IPS-11a (cell line): ENCODE measurements around the gene GRM3.

Experiments
- H3K4me3 ChIP-seq: one replicate; pipeline ENCODE4 v1.5.1; 2013; ENCODE audit warnings: low read depth, low read length, control low read depth

The GRM3 gene

DNA sequence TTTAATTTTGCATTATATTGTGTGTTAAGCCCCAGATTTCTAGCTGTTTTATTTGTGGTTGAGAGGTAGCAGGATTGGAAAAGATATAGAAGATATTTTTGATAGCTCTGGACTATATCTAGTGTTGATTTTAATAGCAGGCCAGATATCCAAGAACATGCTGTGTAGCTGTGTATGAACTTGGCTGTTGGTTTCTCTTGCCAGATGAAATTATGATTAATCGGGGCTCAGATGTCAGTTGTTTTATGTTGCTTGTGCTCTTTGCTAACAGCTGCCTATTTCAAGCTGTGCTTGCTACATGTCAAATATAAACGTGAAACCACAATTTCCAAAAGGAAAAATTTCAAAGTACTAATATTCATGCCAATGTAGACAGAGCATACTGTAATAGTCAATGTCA is 141.1 kb downstream of the GRM3 start:
- no peak overlapping the region for H3K4me3 ChIP-seq

DNA sequence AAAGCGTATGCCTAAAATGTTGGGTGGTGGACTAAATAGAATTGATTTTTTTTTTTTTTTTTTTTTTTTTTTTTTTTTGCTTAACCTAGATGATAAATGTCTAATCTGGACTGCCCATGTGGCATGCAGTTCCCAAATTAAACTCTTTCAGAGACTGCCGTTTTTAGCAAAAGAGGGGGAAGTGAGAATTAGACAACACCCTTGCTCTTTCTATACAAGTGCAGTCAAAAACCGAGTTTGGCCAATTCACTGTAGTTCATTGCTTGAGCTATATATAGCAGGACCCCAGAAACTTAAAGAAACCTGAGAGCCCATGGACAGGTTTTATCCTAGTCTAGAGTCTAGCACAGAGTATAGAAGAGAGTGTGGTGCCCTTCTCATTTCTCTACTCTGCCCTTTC is 141.9 kb downstream of the GRM3 start:
- H3K4me3 ChIP-seq, result no peak overlapping the region

DNA sequence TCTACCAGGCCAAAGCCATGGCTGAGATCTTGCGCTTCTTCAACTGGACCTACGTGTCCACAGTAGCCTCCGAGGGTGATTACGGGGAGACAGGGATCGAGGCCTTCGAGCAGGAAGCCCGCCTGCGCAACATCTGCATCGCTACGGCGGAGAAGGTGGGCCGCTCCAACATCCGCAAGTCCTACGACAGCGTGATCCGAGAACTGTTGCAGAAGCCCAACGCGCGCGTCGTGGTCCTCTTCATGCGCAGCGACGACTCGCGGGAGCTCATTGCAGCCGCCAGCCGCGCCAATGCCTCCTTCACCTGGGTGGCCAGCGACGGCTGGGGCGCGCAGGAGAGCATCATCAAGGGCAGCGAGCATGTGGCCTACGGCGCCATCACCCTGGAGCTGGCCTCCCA is 142.7 kb downstream of the GRM3 start:
- no peak overlapping the region for H3K4me3 ChIP-seq

DNA sequence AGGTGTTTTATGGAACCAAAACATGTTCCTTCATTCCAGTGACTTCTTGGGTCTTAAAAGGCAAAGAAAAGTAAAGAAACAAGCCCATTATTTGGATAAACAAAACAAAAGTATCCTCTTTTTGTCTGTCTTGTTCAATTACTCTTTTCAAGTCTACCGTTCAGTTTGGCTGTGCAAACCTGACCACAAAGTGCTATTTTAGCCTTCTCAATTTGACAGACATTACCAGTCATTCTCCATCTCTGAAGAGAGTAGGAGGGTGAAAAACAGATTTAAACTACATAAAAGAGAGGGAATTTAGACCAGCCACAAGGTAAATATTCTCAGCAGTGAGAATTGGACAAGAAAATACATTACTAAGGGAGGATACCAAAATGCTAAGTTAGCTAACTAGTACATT is 145.2 kb downstream of the GRM3 start:
- H3K4me3 ChIP-seq, result no peak overlapping the region

DNA sequence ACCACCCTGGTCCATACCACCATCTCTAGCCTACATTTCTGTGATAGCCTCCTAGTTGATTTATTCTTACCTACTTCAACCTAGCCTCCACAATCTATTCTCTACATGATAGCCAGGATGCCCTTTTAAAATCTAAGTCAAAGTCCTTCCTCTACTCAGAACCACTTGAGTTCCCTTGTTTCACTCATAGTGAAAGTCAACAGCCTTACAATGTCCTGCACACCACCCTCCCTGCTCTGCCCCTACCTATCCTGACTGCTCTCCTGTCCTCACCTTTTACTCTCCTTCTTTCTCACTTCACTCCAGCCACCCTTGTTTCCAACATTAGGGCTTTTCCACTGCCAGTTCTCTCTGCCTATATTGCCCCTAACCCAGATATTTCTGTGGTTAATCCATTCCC is 146.7 kb downstream of the GRM3 start:
- no peak overlapping the region for H3K4me3 ChIP-seq

DNA sequence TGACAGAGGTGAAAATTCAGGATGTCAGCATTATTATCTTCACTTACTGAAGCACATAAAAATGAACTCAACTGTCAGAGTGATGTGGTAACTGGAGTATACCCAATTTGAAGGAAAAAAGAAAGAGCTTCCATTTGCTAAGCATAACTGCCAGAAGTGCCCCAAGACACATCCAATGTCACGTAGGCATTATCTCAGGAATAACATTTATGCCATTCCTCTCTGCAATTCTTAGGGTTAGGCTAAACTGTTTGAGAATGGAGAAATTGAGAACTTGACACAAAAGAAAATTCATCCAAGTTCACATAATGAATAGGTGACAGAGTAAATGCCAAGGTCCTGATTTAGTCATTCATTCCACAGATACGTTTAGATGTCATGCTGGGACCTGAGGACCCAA is 148.6 kb downstream of the GRM3 start:
- H3K4me3 ChIP-seq, result no peak overlapping the region

DNA sequence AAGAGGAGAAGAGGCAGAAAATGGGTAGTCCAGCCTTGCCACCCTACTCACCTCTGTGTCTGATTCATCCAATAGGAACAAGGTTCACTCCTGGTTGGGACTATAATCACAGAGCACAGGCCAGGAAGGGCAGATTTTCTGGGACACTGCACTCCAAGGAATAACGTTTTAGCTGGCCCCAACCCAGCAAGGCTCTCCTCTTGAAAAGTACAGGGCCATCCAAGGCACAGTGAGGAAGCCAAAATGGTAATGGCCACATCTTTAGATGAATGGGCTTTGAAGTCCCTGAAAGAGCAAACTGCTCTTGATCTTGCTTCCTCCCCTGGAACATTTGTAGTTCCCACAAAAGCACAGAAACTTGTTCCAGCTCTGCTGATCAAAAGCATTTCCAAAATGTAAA is 149.4 kb downstream of the GRM3 start:
- no peak overlapping the region for H3K4me3 ChIP-seq

DNA sequence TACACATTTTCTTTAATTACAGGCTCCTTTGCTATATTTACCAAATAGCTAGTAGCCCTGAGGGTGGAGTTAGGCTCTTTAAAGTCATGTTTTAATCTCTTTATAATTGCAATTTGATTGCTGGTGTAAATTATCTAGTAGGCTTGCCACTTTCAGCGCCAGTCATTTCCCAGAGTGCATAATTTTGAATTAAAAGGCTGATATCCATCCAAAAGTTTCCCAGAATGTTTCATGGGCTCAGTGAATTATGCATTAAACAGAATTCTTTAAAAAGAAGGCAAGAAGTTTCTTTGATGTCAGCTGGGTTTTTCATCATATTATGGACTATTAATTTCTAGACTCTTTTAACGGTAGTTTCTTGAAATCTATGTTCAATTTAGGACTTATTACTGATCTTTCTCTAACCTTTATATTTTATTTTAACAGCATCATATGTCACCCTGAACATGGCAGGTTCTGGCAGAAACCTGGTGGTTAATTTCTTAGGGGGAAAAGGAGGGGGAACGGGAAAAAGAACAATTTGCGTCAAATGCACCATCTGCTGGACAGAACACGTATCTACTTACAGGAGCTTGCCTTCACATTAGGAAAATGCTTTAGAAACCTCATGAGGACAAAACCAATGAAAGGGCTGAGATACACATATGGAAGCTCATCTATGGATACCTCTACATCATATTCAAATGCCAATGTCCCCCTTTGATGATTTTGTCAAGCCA is 171.1 kb downstream of the GRM3 start:
- H3K4me3 ChIP-seq, result no peak overlapping the region

DNA sequence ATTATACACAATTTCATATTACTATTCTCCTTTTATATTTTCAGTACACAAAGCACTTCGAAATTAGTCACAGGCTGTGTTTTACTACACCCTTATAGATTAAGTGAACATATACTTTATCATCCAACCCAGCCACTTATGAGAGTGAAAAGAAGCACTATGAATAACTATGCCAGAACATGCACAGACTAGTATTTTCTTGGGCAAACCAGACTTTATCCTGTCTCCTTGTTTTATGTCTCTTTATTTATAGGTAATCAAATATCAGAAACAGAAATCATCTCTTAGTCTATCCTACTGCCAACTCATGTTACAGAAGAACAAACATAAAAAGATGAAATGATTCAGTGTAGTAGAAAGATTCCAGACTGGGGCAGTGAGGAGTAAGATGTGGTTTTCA is 171.8 kb downstream of the GRM3 start:
- no peak overlapping the region for H3K4me3 ChIP-seq

DNA sequence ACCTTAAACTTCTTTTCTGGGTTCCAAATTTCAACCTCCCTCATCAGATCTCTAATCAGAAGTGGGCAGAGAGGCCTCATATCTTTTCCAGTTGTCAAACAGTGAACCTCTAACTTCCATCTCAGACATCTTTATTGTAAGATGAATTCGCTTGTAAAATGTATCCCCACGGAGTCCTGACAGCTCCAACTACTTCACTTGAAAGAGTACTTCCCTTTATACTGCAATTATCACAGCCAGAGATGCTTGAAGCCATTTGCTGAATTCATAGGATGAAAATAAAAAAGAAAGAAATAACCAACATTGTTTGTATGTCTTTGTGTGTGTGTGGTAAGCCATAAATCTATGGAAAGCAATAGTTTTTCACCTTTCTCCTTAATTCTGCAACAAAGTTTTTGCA is 175.2 kb downstream of the GRM3 start:
- no peak overlapping the region for H3K4me3 ChIP-seq

DNA sequence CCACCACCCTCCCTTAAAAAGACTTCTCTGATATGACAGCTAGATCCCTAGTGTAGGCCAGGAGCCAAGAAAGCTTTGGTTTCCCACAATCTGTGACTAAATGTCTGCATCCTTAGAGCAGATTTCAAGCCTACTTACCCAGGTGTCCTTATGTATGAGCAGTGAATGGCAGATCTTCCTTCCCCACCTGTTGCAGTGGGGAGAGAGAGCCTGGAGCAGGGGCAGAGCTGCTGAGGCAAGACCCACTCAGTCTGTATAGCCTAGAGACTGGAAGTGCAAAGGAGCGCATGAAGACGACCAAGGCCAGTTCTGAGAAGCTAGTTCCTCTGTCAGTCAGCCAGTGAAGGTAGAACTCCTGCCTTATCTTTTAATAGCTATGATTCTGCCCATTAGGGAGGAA is 180.1 kb downstream of the GRM3 start:
- H3K4me3 ChIP-seq, result no peak overlapping the region

DNA sequence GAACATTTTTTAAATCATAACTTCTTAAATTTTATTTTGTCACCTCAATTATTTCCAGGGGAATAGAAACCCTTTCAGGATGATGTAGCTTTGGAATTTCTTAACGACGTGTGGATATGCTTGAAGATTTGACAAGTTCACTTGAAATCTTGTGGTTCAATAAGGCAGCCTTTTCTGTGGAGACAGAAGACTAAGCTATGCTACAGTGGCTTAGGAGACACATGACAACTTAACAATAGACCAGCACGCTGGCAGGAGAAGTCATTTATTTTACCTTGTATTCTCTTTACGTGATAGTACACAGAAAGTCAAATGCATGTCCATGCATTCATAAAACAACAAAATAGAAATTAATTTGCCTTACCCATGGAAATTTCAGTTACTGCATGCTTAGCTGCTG is 181.6 kb downstream of the GRM3 start:
- no peak overlapping the region for H3K4me3 ChIP-seq

DNA sequence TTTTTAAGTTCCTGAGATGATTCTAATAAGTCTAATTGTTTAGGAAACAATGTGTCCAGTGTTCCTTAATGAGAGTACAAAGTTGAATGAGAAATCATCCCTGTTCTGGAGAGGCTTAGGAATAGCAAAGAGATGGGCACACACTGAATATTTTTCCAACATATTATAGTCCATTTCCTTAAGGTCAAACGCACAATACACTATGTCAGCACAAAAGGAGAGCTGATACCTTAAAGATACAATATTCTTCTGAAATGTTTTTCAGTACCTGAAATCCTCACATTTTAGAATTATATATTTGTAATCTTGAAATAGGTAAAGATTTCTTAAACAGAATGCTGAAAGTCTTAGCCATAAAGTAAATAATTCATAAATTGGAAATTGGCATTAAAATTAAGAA is 183.2 kb downstream of the GRM3 start:
- no peak overlapping the region for H3K4me3 ChIP-seq

DNA sequence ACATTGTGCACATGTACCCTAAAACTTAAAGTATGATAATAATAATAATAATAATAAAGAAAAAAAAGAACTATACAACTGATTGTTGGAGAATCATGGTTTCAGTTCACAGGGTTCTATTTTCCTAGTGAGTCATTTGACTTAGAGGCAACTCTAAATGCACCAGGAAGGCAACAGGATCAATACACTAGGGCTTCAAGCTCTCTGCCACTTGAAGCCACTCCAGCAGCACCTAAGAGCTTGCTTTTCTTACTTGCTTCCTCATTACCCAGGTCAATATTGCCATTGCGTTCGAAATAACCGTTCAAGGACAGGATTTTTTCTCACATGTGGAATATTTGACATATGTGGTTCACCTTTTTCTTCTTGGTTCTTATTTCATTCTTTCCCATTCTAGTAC is 189.7 kb downstream of the GRM3 start:
- H3K4me3 ChIP-seq, result no peak overlapping the region

DNA sequence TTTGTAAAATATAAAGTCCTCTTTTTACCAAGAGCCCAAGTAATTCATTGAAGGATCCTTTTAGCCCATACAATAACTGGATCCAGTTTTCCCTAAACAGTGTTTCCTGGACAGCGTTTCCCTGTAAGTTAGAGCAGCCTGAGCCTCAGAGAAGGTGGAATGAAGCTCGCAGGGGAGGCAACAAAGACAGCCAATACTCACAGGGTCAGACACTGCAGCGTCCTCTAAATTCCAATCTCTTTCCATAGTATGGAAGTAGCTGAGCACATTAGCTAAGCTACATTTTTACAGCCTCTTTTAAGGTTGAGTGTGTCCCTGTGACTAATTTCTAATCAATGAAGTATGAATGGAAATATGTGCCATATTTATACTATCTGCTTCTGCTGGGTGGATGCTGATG is 193.5 kb downstream of the GRM3 start:
- no peak overlapping the region for H3K4me3 ChIP-seq

DNA sequence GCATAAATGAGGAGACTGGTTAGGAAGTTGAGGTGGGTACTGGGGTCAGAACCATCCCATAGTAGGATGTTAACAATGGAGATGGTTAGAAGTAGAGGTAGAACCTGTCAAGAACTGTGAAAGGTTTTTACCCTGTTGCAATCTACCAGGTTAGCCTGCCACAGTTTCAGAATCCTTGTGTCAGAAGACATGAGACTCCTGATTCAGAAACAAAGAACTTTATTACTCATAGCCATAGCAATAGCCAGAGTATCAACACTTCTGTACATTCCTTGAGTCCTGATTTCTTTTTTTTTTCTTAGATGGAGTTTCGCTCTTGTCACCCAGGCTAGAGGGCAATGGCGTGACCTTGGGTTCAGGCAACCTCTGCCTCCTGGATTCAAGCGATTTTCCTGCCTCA is 200.9 kb downstream of the GRM3 start:
- no peak overlapping the region for H3K4me3 ChIP-seq

DNA sequence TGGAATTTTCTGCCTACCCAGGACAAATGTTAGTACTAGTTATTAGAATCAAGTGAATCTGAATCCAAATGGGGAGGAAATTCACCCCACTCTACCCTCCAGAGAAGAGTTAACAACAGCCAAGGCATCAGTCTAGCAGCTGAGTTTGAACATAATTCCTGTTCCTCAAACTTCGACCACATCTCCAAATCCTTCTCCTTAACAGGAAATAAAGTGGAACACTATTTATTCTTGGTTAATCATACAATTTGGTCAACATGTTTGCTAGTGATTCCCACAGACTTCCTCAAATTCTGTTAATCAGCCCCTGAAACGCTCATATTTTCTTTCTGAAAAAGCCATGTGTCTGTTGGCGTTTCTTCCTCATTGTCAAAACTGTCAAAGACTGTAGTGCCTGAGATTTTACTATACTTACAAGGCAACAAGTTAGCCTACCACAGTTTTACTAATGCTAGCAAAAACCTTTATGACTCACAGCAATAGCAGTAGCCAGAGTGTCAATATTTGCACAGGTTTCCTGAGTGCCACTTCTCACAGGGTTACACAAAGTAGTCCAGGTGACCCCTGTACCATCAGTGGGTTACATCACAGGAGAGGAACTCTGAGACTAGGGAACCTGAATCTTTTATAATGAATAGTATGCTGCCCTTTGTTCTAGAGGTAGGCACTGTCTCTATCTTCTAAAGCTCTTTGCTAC is 202.9 kb downstream of the GRM3 start:
- no peak overlapping the region for H3K4me3 ChIP-seq

DNA sequence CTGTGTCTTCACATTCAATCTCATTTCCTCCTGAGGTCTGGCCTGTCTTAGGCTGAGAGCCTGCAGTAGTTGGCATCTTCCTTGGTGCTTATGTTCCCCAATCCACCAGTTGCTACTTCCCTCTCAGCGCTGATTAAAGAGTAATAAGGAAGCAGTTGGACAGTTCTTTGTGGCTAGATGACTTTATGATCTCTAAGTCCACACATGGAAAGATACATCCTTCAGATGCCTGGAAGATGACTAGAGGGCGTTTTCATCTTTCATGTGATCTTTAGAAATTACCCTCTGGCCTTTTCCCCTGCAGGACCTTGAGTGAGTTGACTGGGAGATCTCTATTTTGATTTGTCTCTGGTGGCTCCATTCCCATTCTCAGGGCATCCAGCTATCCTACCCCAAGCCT is 204.5 kb downstream of the GRM3 start:
- H3K4me3 ChIP-seq, result no peak overlapping the region

DNA sequence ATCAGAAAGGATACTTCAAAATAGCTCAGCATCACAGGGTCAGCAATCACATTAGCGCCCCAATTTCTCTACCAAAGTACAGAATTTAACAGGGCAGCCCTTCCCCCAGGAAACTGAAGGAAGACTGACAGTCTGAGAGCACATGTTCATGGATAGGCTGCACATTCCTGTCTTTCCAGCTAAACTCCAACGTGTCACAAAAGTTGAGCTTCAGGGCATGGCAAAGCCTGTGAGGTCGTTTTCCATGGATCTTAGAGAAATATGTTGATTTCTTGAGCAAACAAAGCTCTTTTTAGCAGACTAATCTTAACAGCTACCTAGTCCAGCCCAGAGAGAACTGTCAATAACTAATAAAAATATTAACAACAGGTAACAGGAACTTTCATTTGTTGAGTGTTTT is 207.9 kb downstream of the GRM3 start:
- no peak overlapping the region for H3K4me3 ChIP-seq

DNA sequence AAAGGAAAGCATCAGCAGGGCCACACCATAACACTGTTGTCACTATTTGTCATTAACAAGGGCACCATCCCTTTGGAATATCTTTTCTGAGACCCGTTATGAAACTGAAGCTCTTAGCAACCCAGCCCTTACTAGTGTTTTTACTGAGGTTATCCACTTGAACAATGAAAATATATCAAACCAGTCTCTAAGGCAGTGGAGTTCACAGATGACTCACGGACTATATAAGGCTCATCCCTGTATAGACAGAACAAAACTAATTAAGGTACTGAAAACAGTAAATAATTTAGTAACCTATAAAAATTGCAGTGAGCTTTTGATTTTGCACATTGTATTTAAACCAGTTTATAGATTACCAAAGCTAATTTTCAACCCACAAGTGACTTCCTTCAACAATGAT is 219.7 kb downstream of the GRM3 start:
- no peak overlapping the region for H3K4me3 ChIP-seq

DNA sequence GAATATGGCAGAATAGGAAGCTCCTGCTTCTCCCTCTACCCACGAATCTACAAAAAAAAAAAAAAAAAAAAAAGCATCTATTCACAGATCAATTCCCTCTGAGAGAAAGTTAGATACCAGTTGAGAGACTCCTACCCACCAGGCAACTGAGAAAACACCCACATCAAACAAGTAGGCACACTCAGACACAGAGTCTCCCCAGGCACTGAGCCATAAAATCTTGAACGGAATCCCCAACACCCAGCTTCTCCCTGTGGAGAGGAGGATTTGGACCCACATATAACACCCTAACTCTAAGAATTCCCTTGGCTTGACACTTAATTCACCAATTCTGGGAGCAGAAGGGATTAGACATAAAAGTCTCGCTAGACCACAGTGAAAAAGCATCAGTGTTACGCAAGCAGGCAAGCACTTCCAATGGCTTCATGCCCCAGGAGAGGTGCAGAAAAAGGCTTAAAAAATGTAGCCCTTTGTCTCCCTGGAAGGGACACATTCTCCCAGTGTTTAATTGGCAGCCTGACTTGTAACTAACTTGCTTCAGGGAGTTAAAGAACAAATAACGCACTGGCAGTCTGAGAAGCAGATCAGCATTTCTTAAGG is 223.6 kb downstream of the GRM3 start:
- H3K4me3 ChIP-seq, result no peak overlapping the region

DNA sequence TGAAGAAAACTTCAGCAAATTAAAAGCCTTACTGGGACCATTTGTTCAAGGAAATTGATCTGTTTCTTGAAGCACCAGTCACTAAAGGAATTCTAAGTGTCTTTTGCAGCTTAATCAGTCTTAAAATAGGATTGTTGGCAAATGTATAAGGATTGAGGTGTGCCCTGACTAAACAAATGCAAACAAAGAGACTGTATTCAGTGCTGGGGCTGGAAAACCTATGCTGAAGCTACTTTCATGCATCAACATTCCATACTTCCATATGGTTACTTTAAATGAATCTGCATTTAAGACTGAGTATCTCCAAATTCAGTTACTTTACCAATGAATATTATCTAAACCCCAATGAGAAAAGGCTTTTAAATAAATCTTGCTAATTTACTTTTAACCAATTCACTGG is 232.4 kb downstream of the GRM3 start:
- no peak overlapping the region for H3K4me3 ChIP-seq

DNA sequence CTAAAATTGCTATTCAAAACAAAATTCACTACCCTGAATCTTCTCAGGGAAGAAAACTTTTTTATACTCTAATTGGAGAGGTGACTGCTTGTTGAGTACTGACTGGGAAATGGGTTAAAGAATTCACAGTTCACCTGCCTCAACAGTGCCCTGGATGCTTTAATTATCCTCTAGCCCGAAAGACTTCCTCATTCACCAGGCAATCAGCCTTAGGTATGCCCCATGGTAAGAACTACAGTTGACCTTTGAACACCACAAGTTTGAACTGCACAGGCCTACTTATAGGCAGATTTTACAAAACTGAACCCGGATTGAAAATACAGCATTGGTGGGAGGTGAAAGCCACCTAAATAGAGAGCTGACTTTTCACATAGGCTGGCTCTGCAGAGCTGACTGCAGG is 240.4 kb downstream of the GRM3 start:
- no peak overlapping the region for H3K4me3 ChIP-seq
